Neuronal stem cell (in vitro differentiated cells): Measurements from ENCODE around the gene ARHGAP26.

Experiments used
- DNase-seq: peaks from one replicate; pipeline ENCODE4 v3.0.0-alpha.2; 2013; ENCODE audit warnings: low spot score
- H2AFZ ChIP-seq: one replicate; pipeline ENCODE4 v1.6.1; 2013; ENCODE audit warnings: mild to moderate bottlenecking, low read length, inconsistent platforms
- H2AK5ac ChIP-seq: 2 replicates; pipeline ENCODE4 v1.6.1; 2013; ENCODE audit warnings: low read depth, mild to moderate bottlenecking, inconsistent platforms, low read length, moderate library complexity, mixed read lengths
- H2BK120ac ChIP-seq: 2 replicates; pipeline ENCODE4 v1.6.1; 2013; ENCODE audit warnings: low read depth, mild to moderate bottlenecking, inconsistent platforms, low read length, moderate library complexity, mixed read lengths
- H2BK12ac ChIP-seq: one replicate; pipeline ENCODE4 v1.6.1; 2013; ENCODE audit warnings: low read length, inconsistent platforms
- H2BK15ac ChIP-seq: 2 replicates; pipeline ENCODE4 v1.6.1; 2013; ENCODE audit warnings: mild to moderate bottlenecking, low read length, inconsistent platforms, mixed read lengths
- H2BK5ac ChIP-seq: one replicate; pipeline ENCODE4 v1.6.1; 2013; ENCODE audit warnings: inconsistent platforms, mild to moderate bottlenecking, low read length, moderate library complexity
- H3K14ac ChIP-seq: one replicate; pipeline ENCODE4 v1.6.1; 2013; ENCODE audit warnings: low read length, inconsistent platforms
- H3K18ac ChIP-seq: 2 replicates; pipeline ENCODE4 v1.6.1; 2013; ENCODE audit warnings: low read length, inconsistent platforms
- H3K23ac ChIP-seq: 2 replicates; pipeline ENCODE4 v1.6.1; 2013; ENCODE audit warnings: low read depth, mild to moderate bottlenecking, mixed read lengths, low read length, inconsistent platforms; ENCODE audit not compliant: poor library complexity
- H3K27ac ChIP-seq: replicated peaks from 3 replicates; pipeline ENCODE4 v1.5.1; 2013; ENCODE audit warnings: low read length, inconsistent platforms
- H3K27me3 ChIP-seq, 3 experiments: 2 replicates each; pipeline ENCODE4 v1.6.1; 2013; ENCODE audit warnings: low read length in 3 of 3, mild to moderate bottlenecking in 2 of 3, inconsistent platforms in 1 of 3, low read depth in 1 of 3, mixed read lengths in 1 of 3, moderate library complexity in 1 of 3; ENCODE audit not compliant: control insufficient read depth in 3 of 3, insufficient read depth in 3 of 3
- H3K36me3 ChIP-seq, 2 donors: replicated peaks in 1 of 2; 2 replicates each; pipeline ENCODE4 v1.6.1; 2013; ENCODE audit warnings: low read length in 2 of 2; ENCODE audit not compliant: control insufficient read depth in 2 of 2, insufficient read depth in 2 of 2
- H3K4ac ChIP-seq: 2 replicates; pipeline ENCODE4 v1.6.1; 2013; ENCODE audit warnings: inconsistent platforms, mild to moderate bottlenecking, low read length, moderate library complexity
- H3K4me1 ChIP-seq, 2 donors: 1 replicate in 1 of 2; 2 replicates in 1 of 2; pipeline ENCODE4 v1.6.1; 2013; ENCODE audit warnings: low read length in 2 of 2, low read depth in 1 of 2; ENCODE audit not compliant: control insufficient read depth in 2 of 2, insufficient read depth in 1 of 2
- H3K4me2 ChIP-seq: one replicate; pipeline ENCODE4 v1.6.1; 2013; ENCODE audit warnings: mild to moderate bottlenecking, low read length, inconsistent platforms; ENCODE audit not compliant: insufficient read depth, poor library complexity, severe bottlenecking
- H3K4me3 ChIP-seq, 2 donors: 2 replicates each; pipeline ENCODE4 v1.5.1; 2013; ENCODE audit warnings: low read length in 2 of 2, mild to moderate bottlenecking in 2 of 2, inconsistent platforms in 1 of 2, moderate library complexity in 1 of 2
- H3K79me1 ChIP-seq: one replicate; pipeline ENCODE4 v1.6.1; 2013; ENCODE audit warnings: low read depth, mild to moderate bottlenecking, inconsistent platforms, low read length, moderate library complexity
- H3K9ac ChIP-seq: one replicate; pipeline ENCODE4 v1.6.1; 2013; ENCODE audit warnings: mild to moderate bottlenecking, low read depth, low read length, inconsistent platforms; ENCODE audit not compliant: poor library complexity
- H3K9me3 ChIP-seq, 2 donors: replicated peaks in 1 of 2; 2 replicates each; pipeline versions ENCODE3 to v1.6.1; 2013; ENCODE audit warnings: low read length in 2 of 2, mild to moderate bottlenecking in 2 of 2, inconsistent platforms in 1 of 2, low read depth in 1 of 2, mixed read lengths in 1 of 2, moderate library complexity in 1 of 2; ENCODE audit not compliant: control insufficient read depth in 2 of 2, insufficient read depth in 1 of 2
- H4K8ac ChIP-seq: one replicate; pipeline ENCODE4 v1.6.1; 2013; ENCODE audit warnings: low read depth, mild to moderate bottlenecking, inconsistent platforms, low read length, moderate library complexity
- H4K91ac ChIP-seq: one replicate; pipeline ENCODE4 v1.6.1; 2013; ENCODE audit warnings: low read length, low read depth, mild to moderate bottlenecking, inconsistent platforms; ENCODE audit not compliant: poor library complexity
- WGBS, 2 donors: extraction: QIAGEN DNeasy Blood & Tissue Kit; methylation state at CpG; one replicate each; pipeline ENCODE4 v1.1.7; 2013; ENCODE audit warnings: missing lambda C conversion rate in 2 of 2, mixed read lengths in 1 of 2; ENCODE audit not compliant: insufficient read length in 2 of 2, insufficient replicate concordance in 1 of 2; ENCODE audit errors: extremely low coverage in 2 of 2; 5-methylcytosine and 5-hydroxymethylcytosine counted together

ARHGAP26 gene

GRCh38 chr5:142805339-142805738 is 35.2 kb downstream of the ARHGAP26 start:
- H3K27ac ChIP-seq: no peak overlapping the region
- H3K4me2 ChIP-seq: no peak overlapping the region
- H3K27me3 ChIP-seq: no peaks in the 10 kb centered on the region
- no peak overlapping the region for H2AFZ ChIP-seq
- H3K4me3 ChIP-seq: no peak overlapping the region
- H2BK15ac ChIP-seq: no peak overlapping the region
- H4K91ac ChIP-seq: no peak overlapping the region
- no peaks in the 10 kb centered on the region for H3K79me1 ChIP-seq
- H4K8ac ChIP-seq: no peak overlapping the region
- no peak overlapping the region for H2BK5ac ChIP-seq
- H3K4me1 ChIP-seq: peaks cover 8 to 17% of the 10 kb centered on the region in 2 donors
- H2AK5ac ChIP-seq: no peak overlapping the region
- no peak overlapping the region for H3K14ac ChIP-seq
- H3K9me3 ChIP-seq: no peaks in the 10 kb centered on the region
- WGBS, 2 donors: no CpG with 5 or more reads among the region's 3 CpGs
- H3K23ac ChIP-seq: no peak overlapping the region
- DNase-seq: no peak
- H3K4ac ChIP-seq: no peak overlapping the region
- no peak overlapping the region for H3K9ac ChIP-seq
- H2BK12ac ChIP-seq: no peak overlapping the region
- no peak overlapping the region for H2BK120ac ChIP-seq
- no peaks in the 10 kb centered on the region for H3K36me3 ChIP-seq
- H3K18ac ChIP-seq: no peak overlapping the region

- H3K36me3 ChIP-seq: no peaks in the 10 kb centered on the region
- H2BK15ac ChIP-seq: no peak overlapping the region
- H3K9me3 ChIP-seq: no peaks in the 10 kb centered on the region
- no peaks in the 10 kb centered on the region for H3K79me1 ChIP-seq
- H3K27me3 ChIP-seq: no peaks in the 10 kb centered on the region
- no peak overlapping the region for H2AFZ ChIP-seq
- no peak overlapping the region for H3K9ac ChIP-seq
- H4K8ac ChIP-seq: no peak overlapping the region
- no peak overlapping the region for H2BK5ac ChIP-seq
- H2BK12ac ChIP-seq: no peak overlapping the region
- H3K4me1 ChIP-seq: peaks cover 10 to 14% of the 10 kb centered on the region in 2 donors
- WGBS, 2 donors: no CpG with 5 or more reads among the region's 2 CpGs
- H2AK5ac ChIP-seq: no peak overlapping the region
- H3K4me2 ChIP-seq: no peak overlapping the region
- no peak overlapping the region for H2BK120ac ChIP-seq
- H3K23ac ChIP-seq: no peak overlapping the region
- no peak overlapping the region for H4K91ac ChIP-seq
- H3K27ac ChIP-seq: no peak overlapping the region
- no peak overlapping the region for H3K14ac ChIP-seq
- H3K4ac ChIP-seq: no peak overlapping the region
- DNase-seq: no peak
- no peak overlapping the region for H3K4me3 ChIP-seq
- no peak overlapping the region for H3K18ac ChIP-seq
Observed at GRCh38 chr5:142806841-142807267, 36.7 kb downstream of the ARHGAP26 start.

- H4K8ac ChIP-seq: no peak overlapping the region
- no peak overlapping the region for H3K23ac ChIP-seq
- peak overlapping the region; percentile 24 for H2AFZ ChIP-seq
- no peak overlapping the region for H2BK120ac ChIP-seq
- H3K4me1 ChIP-seq: peaks cover 10% of the 10 kb centered on the region in 2 donors
- H3K4ac ChIP-seq: no peak overlapping the region
- H3K9ac ChIP-seq: no peak overlapping the region
- no peak overlapping the region for H3K18ac ChIP-seq
- H3K4me2 ChIP-seq: no peak overlapping the region
- no peak overlapping the region for H3K14ac ChIP-seq
- DNase-seq: no peak
- H3K36me3 ChIP-seq: no peaks in the 10 kb centered on the region
- no peaks in the 10 kb centered on the region for H3K27me3 ChIP-seq
- H2BK15ac ChIP-seq: no peak overlapping the region
- no peak overlapping the region for H2BK5ac ChIP-seq
- no peaks in the 10 kb centered on the region for H3K79me1 ChIP-seq
- no peak overlapping the region for H4K91ac ChIP-seq
- no peak overlapping the region for H3K27ac ChIP-seq
- no peak overlapping the region for H2BK12ac ChIP-seq
- no peak overlapping the region for H3K4me3 ChIP-seq
- no peaks in the 10 kb centered on the region for H3K9me3 ChIP-seq
- H2AK5ac ChIP-seq: no peak overlapping the region
- no CpG with 5 or more reads among the region's 6 CpGs for WGBS, 2 donors
Observed at GRCh38 chr5:142807372-142807911, 37.3 kb downstream of the ARHGAP26 start.

GRCh38 chr5:142808878-142809598 is 38.9 kb downstream of the ARHGAP26 start:
- H3K27ac ChIP-seq: no peak overlapping the region
- no peak overlapping the region for H2BK15ac ChIP-seq
- no peak overlapping the region for H3K23ac ChIP-seq
- no peak overlapping the region for H4K8ac ChIP-seq
- H3K9me3 ChIP-seq: no peaks in the 10 kb centered on the region
- no peak overlapping the region for H3K9ac ChIP-seq
- H2BK5ac ChIP-seq: no peak overlapping the region
- no peaks in the 10 kb centered on the region for H3K36me3 ChIP-seq
- no peak overlapping the region for H4K91ac ChIP-seq
- no peaks in the 10 kb centered on the region for H3K79me1 ChIP-seq
- H3K14ac ChIP-seq: no peak overlapping the region
- no peak overlapping the region for H2AFZ ChIP-seq
- H3K4ac ChIP-seq: no peak overlapping the region
- H3K27me3 ChIP-seq: no peaks in the 10 kb centered on the region
- H2BK12ac ChIP-seq: no peak overlapping the region
- H3K4me1 ChIP-seq: peaks cover 9 to 10% of the 10 kb centered on the region in 2 donors
- H3K18ac ChIP-seq: no peak overlapping the region
- no peak overlapping the region for H2AK5ac ChIP-seq
- no peak overlapping the region for H3K4me3 ChIP-seq
- no CpG with 5 or more reads among the region's 2 CpGs for WGBS, 2 donors
- no peak overlapping the region for H2BK120ac ChIP-seq
- no peak for DNase-seq
- no peak overlapping the region for H3K4me2 ChIP-seq
